GM21825 (cell line): ENCODE results near the gene LPIN2.

Source experiments
- ATAC-seq: cut with Tn5 transposase; IDR thresholded peaks from one replicate; pipeline ENCODE4 v1.9.1; 2021; ENCODE audit warnings: mild to moderate bottlenecking, moderate library complexity; ENCODE audit not compliant: unreplicated experiment

The LPIN2 gene

DNA sequence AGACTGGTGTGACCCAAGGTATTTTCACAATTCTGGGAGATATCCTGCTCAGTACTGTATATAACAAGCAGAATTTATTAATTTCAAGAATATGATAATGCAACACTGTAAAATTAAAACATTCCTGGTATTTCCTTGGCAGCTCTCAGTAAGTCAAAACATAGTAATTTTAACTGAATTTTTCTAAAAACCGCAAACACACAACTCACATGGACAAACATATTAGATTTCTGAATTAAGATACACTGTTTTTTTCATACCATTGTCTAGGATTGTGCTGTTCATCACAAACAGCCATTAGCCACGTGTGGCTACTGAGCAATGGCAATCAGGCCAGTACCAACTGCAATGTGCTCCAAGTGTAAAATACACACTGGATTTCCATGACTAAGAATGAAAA is 29.6 kb downstream of the LPIN2 start:
- ATAC-seq = no peak

DNA sequence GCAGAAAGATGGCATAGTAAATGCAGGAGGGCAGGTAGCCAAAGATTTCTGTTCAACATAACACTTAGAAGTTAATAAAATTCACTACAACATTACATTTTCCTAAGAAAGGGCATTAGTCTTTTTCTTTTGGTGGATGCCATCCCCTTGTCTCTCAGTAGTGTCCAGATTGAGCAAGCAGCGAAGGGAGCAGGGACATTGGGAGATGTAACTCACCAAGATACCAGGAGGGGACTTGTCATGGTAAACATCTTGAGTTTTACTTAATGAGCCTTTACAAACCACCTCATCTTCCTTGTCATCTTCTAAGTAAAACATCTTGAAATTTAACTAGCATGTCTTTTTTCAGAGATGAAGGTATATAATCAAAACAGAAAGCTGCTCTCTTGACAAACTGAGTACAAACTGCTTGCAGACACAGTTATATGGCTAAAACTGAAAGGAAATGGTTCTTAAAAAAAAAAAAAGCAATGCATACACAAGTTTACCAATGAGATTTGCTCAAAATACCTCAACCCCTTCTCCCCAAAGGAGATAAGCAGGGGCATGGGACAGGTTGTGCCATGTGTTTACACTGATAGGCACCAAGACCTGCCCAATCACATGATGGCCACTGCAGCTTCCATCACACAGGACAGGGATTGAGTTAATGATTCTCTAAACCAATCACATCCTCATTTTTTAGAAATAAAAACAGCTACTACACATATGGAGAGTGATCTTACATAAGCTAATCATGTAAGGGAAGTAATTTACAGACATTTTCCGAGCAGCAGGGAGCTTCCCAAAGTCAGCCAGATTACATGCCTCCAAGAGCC is 30.3 kb downstream of the LPIN2 start:
- no peak for ATAC-seq

DNA sequence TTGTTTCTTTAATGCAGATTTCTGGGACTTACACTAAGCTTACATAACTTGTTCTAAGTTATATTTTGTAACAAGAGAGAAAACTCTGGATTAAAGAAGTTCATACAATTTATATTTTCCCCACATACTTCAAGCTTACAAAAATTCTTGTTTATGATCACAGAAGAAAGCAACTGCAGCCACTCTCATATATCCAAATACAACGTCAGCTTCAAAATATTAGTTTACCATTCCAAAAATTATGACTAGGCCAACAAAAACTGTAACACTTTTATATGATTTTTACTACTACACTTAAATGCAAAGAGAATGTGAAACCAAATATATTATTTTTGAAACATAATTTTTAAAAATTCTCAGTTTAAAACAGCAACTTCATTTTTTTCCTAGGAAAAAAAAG is 30.9 kb downstream of the LPIN2 start:
- ATAC-seq = no peak

DNA sequence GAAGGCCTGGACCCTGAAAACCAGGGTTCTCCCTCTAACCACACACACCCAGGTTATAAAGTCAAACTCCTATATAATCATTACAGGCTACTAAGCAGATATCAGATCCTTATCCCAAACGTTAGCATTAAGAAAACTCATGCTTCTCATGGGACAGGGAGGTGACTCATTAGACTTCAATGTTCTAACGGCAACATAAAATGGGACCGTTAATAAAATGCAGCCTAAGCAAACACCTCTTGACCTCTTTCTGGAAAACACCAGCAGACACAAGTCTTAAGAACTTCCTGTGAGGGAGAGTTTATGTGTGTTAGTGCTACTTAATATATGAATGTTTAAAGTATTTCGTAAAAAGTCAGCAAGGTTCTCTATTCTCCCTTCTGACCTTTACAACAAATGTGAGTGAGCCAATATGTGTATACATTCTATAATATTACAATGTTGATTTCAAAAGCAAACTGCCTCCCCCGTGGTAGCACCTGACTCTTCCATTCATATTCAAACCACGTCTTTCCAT is 31.7 kb downstream of the LPIN2 start:
- ATAC-seq = no peak

DNA sequence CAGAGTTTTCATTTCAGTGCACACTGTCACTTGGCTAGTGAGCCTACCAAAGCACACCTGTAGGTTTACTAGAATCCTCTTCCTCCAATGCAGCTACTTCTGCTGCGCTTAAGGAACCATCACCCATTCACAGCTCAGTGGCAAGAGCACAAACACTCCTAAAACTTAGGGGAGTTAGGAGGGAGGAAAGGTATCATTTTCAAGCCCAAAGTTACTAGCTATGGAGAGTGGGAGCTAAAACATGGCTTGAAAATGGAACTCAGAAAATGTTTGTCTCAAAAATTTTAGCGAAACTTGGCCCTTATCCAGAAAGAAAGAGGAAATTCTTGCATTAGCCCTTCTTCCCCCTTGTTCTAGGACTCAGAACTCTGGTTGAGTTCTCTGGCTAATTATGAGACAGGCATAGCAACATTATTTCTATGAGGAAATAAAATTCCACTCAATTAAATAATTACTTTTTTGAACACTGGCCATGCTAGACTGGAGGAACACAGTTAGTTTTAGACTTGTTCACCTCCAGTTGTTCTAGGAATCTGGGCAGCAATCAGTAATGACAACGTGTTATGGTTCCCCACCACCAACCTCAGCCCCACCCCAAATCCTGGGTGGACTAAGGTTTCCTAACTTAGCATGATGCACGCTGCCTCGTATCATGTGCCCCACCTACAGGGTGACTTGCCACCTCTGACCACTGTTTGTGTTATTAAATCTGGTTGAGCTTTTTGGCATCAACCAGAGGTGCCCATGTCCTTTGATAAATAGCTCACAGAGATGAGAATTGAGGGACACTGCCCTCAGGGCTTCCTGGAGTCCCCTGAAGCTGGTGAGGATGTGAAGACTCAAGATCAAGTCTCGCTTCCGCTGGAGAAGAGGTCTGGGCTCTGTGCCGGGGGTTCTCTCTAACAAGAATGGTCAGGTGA is 32.8 kb downstream of the LPIN2 start:
- ATAC-seq = no peak

DNA sequence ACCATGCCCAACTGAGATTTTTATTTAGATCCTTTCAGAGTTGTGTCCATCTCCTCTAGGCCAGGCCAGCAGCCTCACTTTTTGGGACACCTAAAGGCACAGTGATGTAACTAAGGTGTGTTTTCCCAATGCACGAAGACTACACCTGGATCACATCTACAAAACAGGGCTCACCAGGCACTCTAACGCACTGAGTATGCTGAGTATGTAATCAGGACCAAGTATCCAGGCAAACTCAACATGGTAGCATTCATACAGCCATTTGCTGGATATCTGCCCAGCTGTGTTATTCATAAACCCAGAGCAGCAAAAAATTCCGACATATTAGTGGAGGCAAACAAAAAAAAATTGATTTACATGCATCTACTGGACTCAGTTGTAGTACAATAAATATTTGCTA is 33.8 kb downstream of the LPIN2 start:
- ATAC-seq = no peak

DNA sequence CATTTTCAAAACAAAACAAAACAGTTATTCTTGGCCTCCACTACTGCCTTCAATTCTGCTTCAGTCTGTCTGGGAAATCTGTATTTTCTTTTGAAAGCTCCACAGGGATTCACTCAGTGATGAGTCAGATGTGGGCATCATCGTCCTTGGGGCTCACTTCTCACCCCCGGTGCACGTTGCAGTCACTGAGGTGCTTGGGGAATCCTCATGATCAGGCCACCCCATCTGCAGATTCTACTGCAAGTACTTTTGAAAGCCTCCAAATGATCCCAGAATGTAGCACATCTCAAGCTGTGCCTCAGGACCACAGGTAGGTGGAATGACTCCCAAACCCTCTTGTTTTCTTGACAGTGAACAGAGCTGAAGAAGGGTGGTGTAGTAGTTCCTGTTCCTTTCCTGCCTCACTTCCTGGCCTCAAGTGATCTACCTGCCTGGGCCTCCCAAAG is 34.3 kb downstream of the LPIN2 start:
- ATAC-seq = no peak

DNA sequence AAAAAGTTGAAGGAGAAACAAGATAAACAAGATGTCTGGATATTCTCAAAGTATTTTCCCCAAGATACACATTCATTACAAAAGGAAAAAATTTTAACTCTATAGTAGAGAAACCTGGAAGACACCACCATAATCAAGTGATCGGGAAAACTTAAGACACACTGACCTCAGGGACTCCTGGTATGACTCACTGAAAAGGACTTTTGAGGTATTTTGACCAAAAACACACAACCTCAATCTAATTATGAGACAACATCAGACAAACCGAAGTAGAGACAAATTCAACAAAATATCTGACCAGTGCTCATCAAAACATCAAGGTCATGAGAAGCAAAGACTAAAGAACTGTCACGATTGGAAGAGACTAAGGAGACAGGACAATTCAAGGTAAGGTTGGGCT is 34.7 kb downstream of the LPIN2 start:
- ATAC-seq = no peak

DNA sequence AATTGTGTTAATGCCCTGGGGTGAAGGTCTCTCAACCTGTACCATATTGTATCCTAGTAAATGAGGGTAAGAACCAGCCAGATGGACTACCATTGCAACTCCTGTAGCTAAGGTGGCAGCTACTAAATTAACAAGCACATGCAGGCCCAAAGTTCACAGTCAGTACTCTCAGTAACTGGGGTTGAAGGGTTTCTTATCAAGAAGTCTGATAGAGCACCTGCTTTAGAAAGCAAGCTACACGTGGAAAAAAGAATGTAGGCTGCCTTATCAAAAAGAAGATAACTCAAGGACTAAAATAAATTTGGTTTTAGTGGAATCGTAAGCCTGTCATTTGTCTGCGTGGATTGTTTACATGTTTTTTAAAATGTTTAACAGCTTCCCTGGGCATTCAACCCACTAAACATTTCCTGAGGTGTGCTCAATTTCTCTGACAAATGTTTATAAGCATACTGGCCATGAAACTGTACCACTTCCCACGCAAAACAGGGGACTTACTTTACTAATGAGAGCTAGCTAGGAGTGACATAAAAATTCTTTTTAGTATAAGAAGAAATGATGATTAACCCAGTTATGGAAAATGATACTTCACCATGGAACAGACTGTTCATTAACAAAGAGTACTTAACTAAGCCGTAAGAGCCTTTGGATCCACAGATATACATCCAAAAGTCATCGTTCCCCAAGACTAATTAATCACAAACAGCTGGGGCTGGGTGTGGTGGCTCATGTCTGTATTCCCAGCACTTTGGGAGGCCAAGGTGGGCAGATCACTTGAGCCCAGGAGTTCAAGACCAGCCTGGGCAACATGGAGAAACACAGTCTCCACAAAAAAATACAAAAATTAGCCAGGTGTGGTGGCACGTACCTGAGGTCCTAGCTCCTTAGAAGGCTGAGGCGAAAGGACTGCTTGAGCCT is 36.5 kb downstream of the LPIN2 start:
- no peak for ATAC-seq

DNA sequence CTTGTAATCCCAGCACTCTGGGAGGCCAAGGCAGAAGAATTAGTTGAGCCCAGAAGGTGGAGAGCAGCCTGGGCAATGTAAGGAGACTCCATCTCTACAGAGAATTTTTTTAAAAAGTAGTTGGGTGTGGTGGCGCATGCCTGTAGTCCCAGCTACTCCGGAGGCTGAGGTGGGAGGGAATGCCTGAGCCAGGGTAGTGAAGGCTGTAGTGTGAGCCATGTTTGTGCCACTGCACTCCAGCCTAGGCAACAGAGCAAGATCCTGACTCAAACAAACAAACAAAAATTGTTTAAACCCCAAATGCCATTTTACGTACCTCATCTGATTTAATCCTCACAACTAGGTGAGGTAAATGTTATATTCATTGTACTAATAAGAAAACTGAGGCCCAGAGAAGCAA is 38.2 kb downstream of the LPIN2 start:
- no peak for ATAC-seq

DNA sequence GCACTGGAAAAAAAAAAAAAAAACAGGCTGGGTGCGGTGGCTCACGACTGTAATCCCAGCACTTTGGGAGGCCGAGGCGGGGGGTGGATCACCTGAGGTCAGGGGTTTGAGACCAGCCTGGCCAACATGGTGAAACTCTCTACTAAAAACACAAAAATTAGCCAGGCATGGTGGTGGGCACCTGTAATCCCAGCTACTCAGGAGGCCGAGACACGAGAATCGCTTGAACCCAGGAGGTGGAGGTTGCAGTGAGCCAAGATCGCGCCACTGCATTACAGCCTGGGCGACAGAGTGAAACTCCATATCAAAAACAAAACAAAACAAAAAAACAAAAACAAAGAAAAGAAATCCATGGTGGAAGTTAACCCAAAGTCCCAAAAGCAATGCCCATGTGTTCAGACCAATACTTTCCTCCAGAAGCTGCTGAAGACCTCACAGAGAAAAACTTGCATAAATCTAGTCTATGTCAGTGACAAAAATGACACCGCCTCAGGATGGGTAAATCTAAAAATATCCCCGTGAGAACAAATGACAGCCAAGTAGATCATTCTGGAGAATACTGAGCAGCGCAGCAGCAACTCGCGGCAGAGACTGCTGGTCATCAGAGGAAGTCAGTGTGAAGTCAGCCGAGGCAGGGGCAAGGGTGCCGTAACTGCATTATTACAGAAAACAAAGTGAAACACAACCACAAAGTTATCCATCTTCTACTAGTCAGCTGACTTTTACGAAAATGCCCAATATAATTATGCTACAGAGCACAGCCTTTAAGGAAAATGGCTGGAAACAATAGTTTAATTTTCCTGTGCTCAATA is 41.0 kb downstream of the LPIN2 start:
- ATAC-seq = peak; percentile 82

DNA sequence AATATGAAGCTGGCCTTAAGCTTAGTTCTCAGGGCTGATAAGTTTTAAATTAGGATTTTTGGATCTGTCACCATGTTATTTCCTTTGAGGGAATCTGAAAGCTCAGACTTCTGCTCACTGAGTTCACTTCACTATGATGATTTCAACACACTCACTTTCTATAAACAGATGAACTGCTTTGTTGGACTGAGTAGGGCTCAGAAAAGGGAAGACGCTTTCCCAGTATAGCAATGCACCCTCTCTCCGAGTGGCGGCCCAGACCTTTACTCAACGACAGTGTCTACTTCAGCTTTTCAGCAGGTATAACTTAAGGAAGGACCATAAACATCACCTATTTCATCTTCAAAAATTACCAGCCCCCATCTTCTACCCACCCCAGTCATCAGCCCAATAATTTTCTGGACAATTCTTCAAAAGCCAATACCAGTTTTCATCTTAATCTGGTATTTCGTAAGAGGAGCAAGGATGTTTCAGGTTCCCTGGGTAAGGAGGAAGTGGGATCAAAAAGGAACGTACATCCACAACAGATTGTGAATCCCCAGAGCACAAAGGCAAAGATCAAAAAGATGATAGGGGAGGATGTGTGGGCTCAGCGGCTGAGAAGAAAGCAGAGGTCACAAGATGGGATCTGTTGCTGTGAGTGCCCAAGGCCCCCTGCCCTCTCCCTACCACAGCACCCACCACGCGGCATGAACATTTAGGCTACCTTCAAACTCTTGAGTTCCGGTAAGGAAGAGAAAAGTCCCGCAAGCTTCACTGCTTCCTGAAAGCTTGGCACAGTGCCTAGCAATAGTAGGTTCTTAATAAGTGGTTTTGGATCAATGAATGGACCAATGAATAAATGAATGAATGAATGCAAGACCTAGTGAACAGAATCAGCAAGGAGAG is 41.9 kb downstream of the LPIN2 start:
- no peak for ATAC-seq

DNA sequence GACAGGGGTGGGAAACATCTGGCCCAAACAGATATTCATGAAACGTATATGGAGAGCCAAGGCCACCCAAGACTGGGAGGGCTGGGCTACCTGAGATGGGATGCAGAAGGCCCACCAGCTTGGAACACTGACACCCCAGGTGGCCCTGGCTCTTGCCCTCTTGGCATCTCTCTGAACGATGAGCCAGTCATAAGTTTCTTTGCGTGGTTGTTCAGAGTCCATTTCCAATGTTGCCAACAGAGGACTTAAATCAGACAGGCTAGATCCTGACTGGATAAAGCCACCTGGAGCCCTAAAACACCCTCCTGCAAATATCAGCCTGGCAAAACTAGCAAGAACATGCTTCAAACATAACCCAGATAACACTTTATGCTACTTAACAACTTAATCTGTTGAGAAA is 42.6 kb downstream of the LPIN2 start:
- no peak for ATAC-seq

DNA sequence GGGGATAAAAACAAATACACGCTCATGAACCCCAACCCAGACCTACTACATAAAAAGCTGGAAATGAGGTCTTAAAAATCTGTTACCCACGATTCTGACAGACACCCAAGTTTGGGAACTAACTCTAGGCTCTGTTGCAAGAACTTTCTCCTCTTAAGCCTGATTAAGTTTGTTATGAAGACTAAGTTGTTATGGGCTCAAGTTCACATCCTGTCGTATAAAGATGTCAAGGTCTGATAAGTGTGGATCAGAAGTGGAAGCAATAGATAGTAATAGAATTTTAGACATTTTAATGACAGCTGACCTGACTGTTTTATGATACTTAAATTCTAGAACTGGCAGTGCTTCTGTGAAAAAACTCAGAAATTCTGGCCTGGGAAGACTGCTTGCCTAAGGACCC is 43.2 kb downstream of the LPIN2 start:
- ATAC-seq = no peak

DNA sequence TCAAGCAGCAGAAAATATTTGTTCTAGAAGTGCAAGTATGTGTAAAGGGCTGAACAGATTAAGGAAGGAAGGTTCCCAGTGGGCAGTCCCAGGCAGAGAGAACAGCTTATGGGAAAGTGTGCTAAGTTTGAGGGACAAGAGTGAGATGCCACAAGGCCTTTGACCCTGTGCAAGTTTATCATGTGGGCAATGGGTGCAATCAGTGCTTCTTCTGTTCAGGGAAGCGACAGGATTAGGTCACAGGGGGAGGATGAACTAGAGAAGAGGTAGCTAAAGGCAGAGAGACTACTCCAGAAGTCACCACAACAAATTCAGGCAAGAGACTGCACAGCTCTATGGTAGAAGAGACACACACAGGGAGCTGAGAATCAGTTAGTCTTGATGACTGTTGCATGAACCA is 44.3 kb downstream of the LPIN2 start:
- ATAC-seq = no peak

DNA sequence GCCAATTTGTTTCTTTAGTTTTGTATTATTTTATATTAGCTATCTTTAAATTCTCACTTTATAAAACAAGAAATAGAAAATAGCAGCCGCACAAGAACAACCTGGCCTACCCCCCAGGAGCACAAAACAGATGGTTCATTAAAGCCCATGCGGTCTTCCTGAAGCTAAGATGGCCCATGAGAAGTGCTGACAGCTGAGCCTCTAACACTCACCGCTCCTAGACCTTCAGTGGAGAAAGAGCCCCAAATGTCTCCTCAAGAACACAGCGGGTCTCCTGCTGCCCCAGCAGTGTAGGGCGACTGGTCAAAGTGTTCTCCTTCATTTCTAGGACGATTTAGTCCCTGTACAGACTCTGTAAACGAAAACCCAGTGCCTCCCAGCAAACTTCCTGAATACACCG is 45.1 kb downstream of the LPIN2 start:
- ATAC-seq = no peak

DNA sequence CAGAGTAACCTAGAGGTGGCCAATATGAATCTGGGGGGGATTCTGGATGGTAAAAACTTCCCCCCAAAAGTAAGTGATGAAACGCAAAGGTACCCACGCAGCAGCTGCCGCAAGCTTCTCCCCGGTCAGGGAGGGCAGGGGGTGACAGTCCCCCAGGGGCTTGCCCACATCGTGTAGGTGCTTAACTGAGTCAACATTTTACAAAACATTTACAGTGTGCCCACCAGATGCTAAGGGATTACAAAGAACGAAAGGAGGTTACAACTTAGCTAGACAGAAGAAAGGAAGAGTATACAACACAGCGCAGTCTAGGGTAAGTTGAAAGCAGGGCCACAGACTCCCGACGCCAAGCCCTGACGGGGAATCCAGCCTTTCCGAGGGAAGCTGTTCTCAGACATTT is 45.6 kb downstream of the LPIN2 start:
- ATAC-seq = no peak

DNA sequence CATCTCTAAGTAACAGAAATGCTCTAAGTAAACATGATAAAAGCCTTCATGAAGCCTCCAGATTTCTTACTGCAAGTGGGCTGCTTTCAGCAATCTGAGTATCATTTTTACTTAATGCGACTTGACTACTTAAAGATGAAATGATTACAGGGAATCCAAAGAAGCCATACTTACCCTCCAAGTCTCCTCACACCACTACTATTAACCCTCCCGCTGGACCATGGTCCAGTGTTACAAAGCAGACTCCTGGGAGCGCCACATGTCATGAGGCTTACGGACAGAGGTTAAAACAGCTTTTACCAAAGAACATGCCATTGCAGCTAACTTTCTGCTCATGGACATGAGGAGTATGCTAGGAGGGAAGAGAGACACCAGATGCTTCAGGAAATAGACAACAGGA is 46.4 kb downstream of the LPIN2 start:
- ATAC-seq = no peak

DNA sequence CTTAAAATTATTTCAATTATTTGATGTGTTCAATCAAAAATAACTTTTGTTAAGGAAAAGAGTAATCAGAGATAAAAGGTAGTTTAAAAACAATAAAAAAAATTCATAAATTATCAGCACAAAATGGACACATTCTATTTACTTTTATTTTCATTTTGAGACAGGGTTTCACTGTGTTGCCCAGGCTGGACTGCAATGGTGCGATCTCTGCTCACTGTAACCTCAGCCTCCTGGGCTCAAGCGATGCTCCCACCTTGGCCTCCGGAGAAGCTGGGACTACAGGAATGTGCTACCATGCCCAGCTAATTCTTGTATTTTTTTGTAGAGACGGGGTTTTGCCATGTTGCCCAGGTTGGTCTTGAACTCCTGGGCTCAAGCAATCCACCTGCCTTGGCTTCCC is 47.1 kb downstream of the LPIN2 start:
- no peak for ATAC-seq
